B cell (primary cell): ENCODE measurements around the gene TMEM141. TPM values are rescaled to one million over a fixed set of nuclear protein-coding genes. Genes with fewer than 3 reads are reported as not detected.
A peak's percentile ranks its signal among the peaks of the same experiment; 100 is the strongest.
"Not testable (repeated sequence)": the region's sequence is repeated elsewhere in the genome, so short reads cannot be mapped to it uniquely, and the experiment has no call there.

Experiments
- ATAC-seq: fragments of 200-7000 bp; cut with Tn5 transposase; one replicate; pipeline ENCODE4 v1.10.0; 2021; ENCODE audit warnings: low read depth, mild to moderate bottlenecking, moderate number of reproducible peaks, moderate library complexity
- CTCF ChIA-PET: fragments of 350-600 bp; sonication (Branson Sonifier 250); formaldehyde crosslinking; loops from one replicate; lab custom pipeline; 2021; ENCODE audit warnings: antibody characterized with exemption, inconsistent platforms; lab: Charles Lee
- POLR2A ChIA-PET: fragments of 350-600 bp; sonication (Branson Sonifier 250); formaldehyde crosslinking; loops from one replicate; lab custom pipeline; 2021; ENCODE audit warnings: antibody characterized with exemption; lab: Charles Lee
- DNase-seq: peaks from one replicate; pipeline ENCODE4 v3.0.0; 2013
- H2AFZ ChIP-seq: 2 replicates; pipeline ENCODE4 v1.6.1; 2012; ENCODE audit warnings: mild to moderate bottlenecking, low read depth, low read length; ENCODE audit not compliant: insufficient read depth, poor library complexity, severe bottlenecking
- H3K27ac ChIP-seq, 2 donors: 1 replicate in 1 of 2; 2 replicates in 1 of 2; pipeline ENCODE4 v1.5.1; 2012 to 2013; ENCODE audit warnings: low read length in 2 of 2, mild to moderate bottlenecking in 2 of 2, moderate library complexity in 1 of 2
- H3K27me3 ChIP-seq, 4 experiments: fragments of 200-600 bp in 1 of 4; sonication (generic) in 1 of 4; replicated peaks in 1 of 4; 1 replicate in 2 of 4; 2 replicates in 2 of 4; pipeline versions ENCODE4 v1.6.1 to v1.7.0; 2013 to 2016; ENCODE audit warnings: low read length in 3 of 4, mild to moderate bottlenecking in 2 of 4, mixed read lengths in 1 of 4, moderate library complexity in 1 of 4; ENCODE audit not compliant: insufficient read depth in 4 of 4, control insufficient read depth in 3 of 4; ENCODE audit errors: control extremely low read depth in 1 of 4
- H3K36me3 ChIP-seq, 2 experiments: replicated peaks in 1 of 2; 1 replicate in 1 of 2; 2 replicates in 1 of 2; pipeline versions ENCODE4 v1.6.1 to v1.7.1; 2013; ENCODE audit warnings: low read length in 1 of 2; ENCODE audit not compliant: insufficient read depth in 2 of 2, control insufficient read depth in 1 of 2; ENCODE audit errors: control extremely low read depth in 1 of 2, extremely low read depth in 1 of 2
- H3K4me1 ChIP-seq, 2 donors: fragments of 200-600 bp in 1 of 2; sonication (generic) in 1 of 2; 1 replicate in 1 of 2; 2 replicates in 1 of 2; pipeline versions ENCODE4 v1.5.1 to v1.6.1; 2013 to 2017; ENCODE audit warnings: low read length in 2 of 2; ENCODE audit not compliant: control insufficient read depth in 2 of 2, insufficient read depth in 2 of 2
- H3K4me2 ChIP-seq: replicated peaks from 2 replicates; pipeline ENCODE3; 2012; ENCODE audit warnings: mild to moderate bottlenecking, low read depth, low read length; ENCODE audit not compliant: poor library complexity, severe bottlenecking
- H3K4me3 ChIP-seq, 5 experiments: fragments of 200-600 bp in 1 of 5; sonication (generic) in 1 of 5; 1 replicate in 3 of 5; 2 replicates in 2 of 5; pipeline versions ENCODE4 v1.5.1 to v1.7.0; 2011 to 2016; ENCODE audit warnings: low read length in 4 of 5, mild to moderate bottlenecking in 4 of 5, low read depth in 2 of 5, control low read depth in 1 of 5, moderate library complexity in 1 of 5; ENCODE audit not compliant: insufficient read depth in 1 of 5; ENCODE audit errors: control extremely low read depth in 1 of 5, extremely low read depth in 1 of 5
- H3K79me2 ChIP-seq: fragments of 200-600 bp; sonication (generic); one replicate; pipeline ENCODE4 v1.6.0; 2016; ENCODE audit warnings: low read length; ENCODE audit not compliant: control insufficient read depth, insufficient read depth
- H3K9ac ChIP-seq: fragments of 200-600 bp; sonication (generic); 2 replicates; pipeline ENCODE4 v1.6.1; 2017; ENCODE audit warnings: mild to moderate bottlenecking, low read length, moderate library complexity
- H3K9me3 ChIP-seq, 3 donors: one replicate each; pipeline versions ENCODE4 v1.6.1 to v1.7.1; 2013; ENCODE audit warnings: low read length in 2 of 3; ENCODE audit not compliant: control insufficient read depth in 2 of 3, insufficient read depth in 1 of 3; ENCODE audit errors: control extremely low read depth in 1 of 3
- H4K20me1 ChIP-seq: 2 replicates; pipeline ENCODE4 v1.6.0; 2012; ENCODE audit warnings: mild to moderate bottlenecking, low read length; ENCODE audit not compliant: insufficient read depth, control insufficient read depth, poor library complexity, severe bottlenecking
- H3K27ac Mint-ChIP-seq: one replicate; pipeline ENCODE4 v1.8.0; 2021; ENCODE audit warnings: mixed read lengths
- H3K27me3 Mint-ChIP-seq: one replicate; pipeline ENCODE4 v1.8.0; 2021; ENCODE audit warnings: mixed read lengths
- H3K4me1 Mint-ChIP-seq: one replicate; pipeline ENCODE4 v1.8.0; 2021; ENCODE audit warnings: mixed read lengths
- H3K4me3 Mint-ChIP-seq: one replicate; pipeline ENCODE4 v1.8.0; 2021; ENCODE audit warnings: mixed read lengths
- H3K9me3 Mint-ChIP-seq: one replicate; pipeline ENCODE4 v1.8.0; 2022; ENCODE audit warnings: mixed read lengths; ENCODE audit not compliant: insufficient read depth
- EZH2 ChIP-seq: IDR thresholded peaks from 2 replicates; pipeline ENCODE4 v1.6.1; 2012; ENCODE audit warnings: borderline replicate concordance, low read depth, mild to moderate bottlenecking, moderate library complexity, low read length; ENCODE audit not compliant: insufficient read depth, poor library complexity, severe bottlenecking
- WGBS: methylation state at CpG from one replicate; pipeline ENCODE4 v1.1.5; 2013; ENCODE audit warnings: missing lambda C conversion rate; ENCODE audit not compliant: insufficient coverage; 5-methylcytosine and 5-hydroxymethylcytosine counted together
- intact Hi-C: fragments of 100-400 bp; cut with micrococcal nuclease; formaldehyde crosslinking; loops from one replicate; pipeline ENCODE4 v1.10.0; 2022
- polyA plus RNA-seq: library from polyadenylated mRNA; depleted of rRNA; stranded (reverse); fragments of >200 nt; gene quantifications from 2 replicates; pipeline ENCODE4 v1.2.3, GENCODE V29; 2012
- total RNA-seq, 2 donors: library from RNA; stranded (reverse); fragments of 120-200 nt in 1 of 2; gene quantifications; 1 replicate in 1 of 2; 2 replicates in 1 of 2; pipeline versions ENCODE4 v1.2.3 to v1.2.4, GENCODE V29; 2013 to 2022
- TF ChIP-seq, protein P1 (sequence below): fragments of 200-600 bp; IDR thresholded peaks from one replicate; pipeline ENCODE4 v1.8.0; 2022; ENCODE audit warnings: antibody characterized with exemption, mild to moderate bottlenecking

TMEM141 gene
- total and polyA plus RNA-seq, 2 donors (not counting 1 experiment from before 2014, with no cell fraction given), result 35.7 to 60.8 TPM

DNA sequence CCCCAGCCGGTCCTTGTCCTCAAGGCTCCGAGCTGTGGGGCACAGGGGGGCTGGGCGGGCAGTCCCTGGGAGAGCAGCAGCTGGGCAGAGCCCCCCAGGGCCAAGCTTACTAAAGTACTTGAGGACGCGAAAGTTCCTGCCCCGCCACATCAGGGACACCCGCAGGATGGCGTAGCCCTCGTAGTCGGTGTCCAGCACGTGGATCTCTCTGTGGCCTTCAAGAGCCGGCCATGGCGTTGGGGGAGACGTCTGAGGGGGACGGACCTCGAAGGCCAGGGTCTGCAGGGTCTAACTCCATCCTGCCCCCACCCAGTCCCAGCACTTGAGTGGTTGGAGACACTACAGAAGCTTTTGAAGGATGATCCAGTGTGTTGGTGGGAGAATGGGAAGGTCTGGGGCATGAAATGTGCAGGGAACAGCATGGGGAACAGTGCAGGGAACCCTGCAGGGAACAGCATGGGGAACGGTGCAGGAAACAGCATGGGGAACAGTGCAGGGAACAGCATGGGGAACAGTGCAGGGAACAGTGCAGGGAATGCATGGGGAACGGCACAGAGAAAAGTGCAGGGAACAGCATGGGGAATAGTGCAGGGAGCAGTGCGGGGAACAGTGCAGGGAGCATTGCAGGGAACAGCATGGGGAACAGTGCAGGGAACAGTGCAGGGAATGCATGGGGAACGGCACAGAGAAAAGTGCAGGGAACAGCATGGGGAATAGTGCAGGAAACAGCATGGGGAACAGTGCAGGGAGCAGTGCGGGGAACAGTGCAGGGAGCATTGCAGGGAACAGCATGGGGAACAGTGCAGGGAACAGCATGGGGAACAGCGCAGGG is 35.6 kb upstream of the TMEM141 start:
- 96% methylated on average over 22 of the region's 22 CpGs for WGBS
- H2AFZ ChIP-seq, H3K9ac ChIP-seq, H3K79me2 ChIP-seq, H3K36me3 ChIP-seq, ATAC-seq, H3K4me3 ChIP-seq, H4K20me1 ChIP-seq, H3K27me3 ChIP-seq, H3K27me3 Mint-ChIP-seq, H3K9me3 Mint-ChIP-seq: not testable (repeated sequence)
- intact Hi-C loops, result loop anchor here (10.0 kb wide), 1 partner anchor 211 kb away; the partner anchor contains the start of gene NOTCH1
- peaks cover 57 to 73% of the 10 kb centered on the region in 2 donors for H3K4me1 ChIP-seq
- H3K27ac Mint-ChIP-seq, result peak overlapping the region; percentile 81
- H3K9me3 ChIP-seq, result peaks cover 4 to 65% (median 29%) of the 10 kb centered on the region in 3 donors
- DNase-seq, result peak; percentile 34
- peaks cover 53% of the 10 kb centered on the region for H3K4me1 Mint-ChIP-seq
- POLR2A ChIA-PET, result interaction anchor here (0.6 to 6.1 kb wide), 6 partner anchors 10 to 52 kb away, joined by 3 to 83 read pairs (median 8); partner anchors contain the start of gene LCN10
- CTCF ChIA-PET, result interaction anchor here (0.6 to 2.6 kb wide), 5 partner anchors 14 to 28 kb away, joined by 3 to 14 read pairs (median 3); no protein-coding TSS in a partner anchor
- peak overlapping the region; percentile 39 for H3K4me3 Mint-ChIP-seq
- peak overlapping the region; percentile 60 for H3K4me2 ChIP-seq
- H3K27ac ChIP-seq, result peak overlapping the region in 1 of 2 donors; percentile 38

DNA sequence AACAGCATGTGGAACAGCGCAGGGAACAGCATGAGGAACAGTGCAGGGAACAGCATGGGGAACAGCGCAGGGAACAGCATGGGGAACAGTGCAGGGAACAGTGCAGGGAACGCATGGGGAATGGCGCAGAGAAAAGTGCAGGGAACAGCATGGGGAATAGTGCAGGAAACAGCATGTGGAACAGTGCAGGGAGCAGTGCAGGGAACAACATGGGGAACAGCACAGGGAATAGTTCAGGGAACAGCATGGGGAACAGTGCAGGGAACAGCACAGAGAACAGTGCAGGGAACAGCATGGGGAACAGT is 35.1 kb upstream of the TMEM141 start:
- ATAC-seq (no peak), DNase-seq (no peak)
- CTCF ChIA-PET, result interaction anchor here (1.5 kb wide), 1 partner anchor 28 kb away, joined by 5 read pairs; no protein-coding TSS in a partner anchor
- H3K36me3 ChIP-seq, result no peaks in the 10 kb centered on the region
- no peak overlapping the region for H2AFZ ChIP-seq
- H3K9ac ChIP-seq, result no peak overlapping the region
- peaks cover 5% of the 10 kb centered on the region for H3K9me3 Mint-ChIP-seq
- H3K27me3 Mint-ChIP-seq, result no peaks in the 10 kb centered on the region
- no peak for TF ChIP-seq EZH2
- TF ChIP-seq, protein P1, sequence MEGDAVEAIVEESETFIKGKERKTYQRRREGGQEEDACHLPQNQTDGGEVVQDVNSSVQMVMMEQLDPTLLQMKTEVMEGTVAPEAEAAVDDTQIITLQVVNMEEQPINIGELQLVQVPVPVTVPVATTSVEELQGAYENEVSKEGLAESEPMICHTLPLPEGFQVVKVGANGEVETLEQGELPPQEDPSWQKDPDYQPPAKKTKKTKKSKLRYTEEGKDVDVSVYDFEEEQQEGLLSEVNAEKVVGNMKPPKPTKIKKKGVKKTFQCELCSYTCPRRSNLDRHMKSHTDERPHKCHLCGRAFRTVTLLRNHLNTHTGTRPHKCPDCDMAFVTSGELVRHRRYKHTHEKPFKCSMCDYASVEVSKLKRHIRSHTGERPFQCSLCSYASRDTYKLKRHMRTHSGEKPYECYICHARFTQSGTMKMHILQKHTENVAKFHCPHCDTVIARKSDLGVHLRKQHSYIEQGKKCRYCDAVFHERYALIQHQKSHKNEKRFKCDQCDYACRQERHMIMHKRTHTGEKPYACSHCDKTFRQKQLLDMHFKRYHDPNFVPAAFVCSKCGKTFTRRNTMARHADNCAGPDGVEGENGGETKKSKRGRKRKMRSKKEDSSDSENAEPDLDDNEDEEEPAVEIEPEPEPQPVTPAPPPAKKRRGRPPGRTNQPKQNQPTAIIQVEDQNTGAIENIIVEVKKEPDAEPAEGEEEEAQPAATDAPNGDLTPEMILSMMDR, result no peak
- no peak overlapping the region for H3K4me2 ChIP-seq
- peaks cover 60 to 73% of the 10 kb centered on the region in 2 donors for H3K4me1 ChIP-seq
- H4K20me1 ChIP-seq, result no peaks in the 10 kb centered on the region
- H3K79me2 ChIP-seq, result peaks cover 3% of the 10 kb centered on the region
- H3K27ac Mint-ChIP-seq, result peak overlapping the region; percentile 59
- H3K4me1 Mint-ChIP-seq, result peaks cover 53% of the 10 kb centered on the region
- H3K27me3 ChIP-seq, result no peaks in the 10 kb centered on the region
- 98% methylated on average over 4 of the region's 4 CpGs for WGBS
- peaks cover 3 to 65% (median 28%) of the 10 kb centered on the region in 3 donors for H3K9me3 ChIP-seq
- POLR2A ChIA-PET, result interaction anchor here (0.6 to 6.1 kb wide), 3 partner anchors 27 to 375 kb away, joined by 3 to 83 read pairs (median 3); no protein-coding TSS in a partner anchor
- intact Hi-C loops, result loop anchor here (10.0 kb wide), 1 partner anchor 211 kb away; the partner anchor contains the start of gene NOTCH1
- H3K4me3 Mint-ChIP-seq, result peak overlapping the region; percentile 81
- no peak overlapping the region for H3K4me3 ChIP-seq
- H3K27ac ChIP-seq, result no peak overlapping the region
